SK-N-MC (cell line): ENCODE measurements around the gene TSPAN4.

Experiments used
- EZH2 ChIP-seq: fragments of 200-600 bp; sonication (generic); IDR thresholded peaks from one replicate; pipeline ENCODE4 v1.6.1; 2017; ENCODE audit warnings: antibody characterized with exemption
- POLR2AphosphoS5 ChIP-seq: IDR thresholded peaks from 2 replicates; pipeline ENCODE4 v1.6.1; 2012; ENCODE audit warnings: mild to moderate bottlenecking, low read depth, low read length, borderline replicate concordance

- TF ChIP-seq EZH2: no peak
- no peak for TF ChIP-seq POLR2AphosphoS5
These were observed 29.6 kb upstream of the TSPAN4 start for GRCh38 chr11:813072-813455.
